Activated CD4-positive, alpha-beta T cell treated with anti-CD3 and anti-CD28 coated beads, Interleukin-2, Interleukin-4, amounts not matched to agents 100 ng/mL and 50 ng/mL, durations not matched to agents 16 hours and 8 hours (primary cell): ENCODE measurements around the gene ZIC1.

Source experiments
- DNase-seq: peaks from one replicate; pipeline ENCODE4 v3.0.0-alpha.2; 2020; ENCODE audit warnings: low spot score

The ZIC1 gene

DNA sequence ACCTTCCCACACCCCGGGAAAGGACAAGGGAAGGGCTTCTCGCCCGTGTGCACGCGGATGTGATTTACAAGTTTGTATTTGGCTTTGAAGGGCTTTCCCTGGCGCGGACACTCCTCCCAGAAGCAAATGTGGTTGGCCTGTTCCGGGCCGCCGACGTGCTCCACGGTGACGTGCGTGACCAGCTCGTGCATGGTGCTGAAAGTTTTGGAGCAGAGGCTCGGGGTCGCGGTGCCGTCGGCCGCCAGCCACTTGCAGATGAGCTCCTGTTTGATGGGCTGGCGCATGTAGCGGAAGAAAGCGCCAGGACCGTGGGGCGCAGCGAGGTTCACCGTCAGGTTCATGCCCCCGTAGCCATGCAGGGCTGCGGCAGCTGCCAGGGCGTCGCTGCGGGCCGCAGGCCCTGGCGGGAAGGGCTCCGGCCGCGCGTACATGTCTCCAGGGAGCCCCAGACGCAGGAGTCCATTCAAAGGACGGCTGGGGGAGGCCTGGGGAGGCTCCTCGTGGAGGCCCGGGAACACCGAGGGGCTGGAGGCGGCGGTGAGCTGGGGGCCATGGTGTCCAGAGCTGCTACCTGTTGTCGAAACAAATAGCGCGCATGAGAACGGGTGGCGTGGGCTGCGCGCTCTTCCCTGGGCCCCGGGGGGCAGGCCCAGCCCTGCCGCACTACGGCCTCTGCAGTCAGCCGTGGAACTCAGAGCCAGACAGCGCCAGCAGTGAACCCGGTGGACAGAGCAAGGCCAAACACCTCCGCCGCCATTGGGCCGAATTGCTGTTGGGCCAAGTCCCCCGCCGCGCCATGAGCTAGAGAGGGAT is 13.1 kb upstream of the ZIC1 start:
- no peak for DNase-seq

DNA sequence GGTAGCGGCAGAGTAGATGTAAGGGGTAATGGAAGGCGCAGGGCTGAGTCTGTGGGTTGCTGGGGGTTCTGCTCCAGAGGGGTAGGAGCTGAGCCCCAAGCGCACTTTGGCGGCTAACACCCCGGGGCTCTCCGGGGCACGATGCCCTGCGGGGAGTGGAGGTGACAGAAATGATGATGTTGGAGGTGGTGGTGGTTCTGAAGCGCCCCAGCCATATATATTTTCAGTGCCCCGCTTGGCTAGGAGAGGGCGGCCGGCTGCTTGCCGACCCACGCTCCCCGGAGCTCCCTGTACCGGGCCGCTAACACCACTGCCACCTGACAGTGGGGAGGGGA is 12.5 kb upstream of the ZIC1 start:
- no peak for DNase-seq

- no peak for DNase-seq
These were observed 11.8 kb upstream of the ZIC1 start for GRCh38 chr3:147397155-147397874.

DNA sequence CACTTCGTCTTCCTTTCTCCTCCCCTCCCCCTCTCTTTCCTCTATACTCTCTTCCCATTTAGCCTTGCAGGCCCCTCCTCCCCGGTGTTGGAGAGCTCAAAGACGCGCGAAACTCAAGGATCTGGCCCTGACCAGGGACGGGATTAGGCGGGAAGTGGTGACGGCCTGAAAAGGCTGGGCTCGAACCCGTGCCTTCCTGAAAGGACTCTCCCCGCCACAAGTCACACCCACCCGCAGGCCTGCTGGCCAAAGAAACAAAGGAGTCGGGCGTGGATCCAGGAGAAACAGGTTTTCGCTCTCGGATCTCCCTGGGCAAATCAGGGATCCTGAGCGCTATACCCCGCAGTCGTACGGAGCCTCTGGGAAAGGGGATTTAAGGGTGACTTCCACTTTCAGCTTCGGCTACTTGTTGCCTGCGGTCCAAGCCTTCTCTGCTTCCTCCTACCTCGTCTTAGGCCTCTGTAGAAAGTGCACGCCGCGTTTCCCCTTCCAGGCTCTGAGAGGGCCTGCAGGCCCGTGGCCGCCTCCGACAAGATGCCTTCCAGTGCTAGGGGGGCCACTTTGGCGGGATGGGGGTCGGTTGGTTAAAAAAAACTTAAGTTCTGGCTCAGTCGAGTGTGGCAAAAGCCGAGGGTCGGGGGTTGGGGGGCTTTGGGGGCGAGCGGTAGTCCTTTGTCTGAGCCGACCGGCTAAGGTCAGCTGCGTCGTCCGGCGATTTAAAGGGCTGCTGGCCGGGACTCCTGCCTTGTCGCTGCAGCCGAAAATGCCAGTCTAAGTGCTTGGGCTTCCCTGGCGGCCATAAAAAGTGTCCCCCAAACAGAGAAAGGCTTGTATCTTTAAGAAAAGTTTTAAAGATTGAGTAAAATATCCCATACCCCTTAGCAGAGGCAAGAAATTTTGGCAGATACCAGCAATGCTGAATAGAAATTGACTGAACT is 11.0 kb upstream of the ZIC1 start:
- DNase-seq: no peak

- no peak for DNase-seq
These were observed 10.2 kb upstream of the ZIC1 start for GRCh38 chr3:147398813-147399534.

DNA sequence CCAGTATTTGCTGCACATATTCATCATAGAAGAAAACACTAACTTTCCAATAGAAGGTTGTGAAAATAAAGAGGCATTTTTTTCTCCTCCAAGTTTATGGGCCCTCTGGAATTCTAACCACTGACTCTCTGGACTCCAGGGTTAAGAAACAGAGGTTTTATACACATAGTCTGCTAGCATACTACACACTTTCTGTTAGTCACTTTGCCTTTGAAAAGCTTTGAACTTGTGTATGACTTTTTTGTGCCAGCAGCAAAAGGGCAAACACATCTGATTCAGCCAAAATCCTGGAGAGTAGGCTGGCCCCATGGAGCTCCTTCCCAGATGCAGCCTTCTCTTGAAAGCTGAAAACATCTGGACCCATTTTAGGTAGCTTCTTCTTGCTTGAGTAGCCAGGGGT is 9.1 kb upstream of the ZIC1 start:
- no peak for DNase-seq

GRCh38 chr3:147400999-147401398 is 8.2 kb upstream of the ZIC1 start:
- DNase-seq: no peak

- no peak for DNase-seq
These were observed 7.7 kb upstream of the ZIC1 start for GRCh38 chr3:147401421-147401820.

- no peak for DNase-seq
These were observed 7.0 kb upstream of the ZIC1 start for GRCh38 chr3:147402159-147402558.

DNA sequence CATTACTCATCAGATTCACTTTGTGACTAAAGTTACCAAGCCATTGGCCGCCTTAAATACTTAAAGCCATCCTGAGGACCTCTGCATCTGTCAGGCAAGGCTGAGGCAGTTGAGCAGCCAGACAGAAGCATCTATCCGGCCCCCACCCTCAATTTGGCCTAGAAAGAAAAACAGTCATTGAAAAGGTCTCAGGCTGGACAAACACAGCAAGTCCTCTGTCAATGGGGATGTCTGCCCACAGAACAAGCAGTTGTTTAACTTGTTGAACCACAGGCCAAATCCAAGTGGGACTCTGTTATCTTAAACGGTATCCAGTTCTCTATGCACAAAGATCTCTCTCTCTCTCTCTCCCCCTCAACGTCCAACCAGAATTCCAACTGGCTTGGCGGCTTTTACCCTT is 5.7 kb upstream of the ZIC1 start:
- DNase-seq: no peak

DNA sequence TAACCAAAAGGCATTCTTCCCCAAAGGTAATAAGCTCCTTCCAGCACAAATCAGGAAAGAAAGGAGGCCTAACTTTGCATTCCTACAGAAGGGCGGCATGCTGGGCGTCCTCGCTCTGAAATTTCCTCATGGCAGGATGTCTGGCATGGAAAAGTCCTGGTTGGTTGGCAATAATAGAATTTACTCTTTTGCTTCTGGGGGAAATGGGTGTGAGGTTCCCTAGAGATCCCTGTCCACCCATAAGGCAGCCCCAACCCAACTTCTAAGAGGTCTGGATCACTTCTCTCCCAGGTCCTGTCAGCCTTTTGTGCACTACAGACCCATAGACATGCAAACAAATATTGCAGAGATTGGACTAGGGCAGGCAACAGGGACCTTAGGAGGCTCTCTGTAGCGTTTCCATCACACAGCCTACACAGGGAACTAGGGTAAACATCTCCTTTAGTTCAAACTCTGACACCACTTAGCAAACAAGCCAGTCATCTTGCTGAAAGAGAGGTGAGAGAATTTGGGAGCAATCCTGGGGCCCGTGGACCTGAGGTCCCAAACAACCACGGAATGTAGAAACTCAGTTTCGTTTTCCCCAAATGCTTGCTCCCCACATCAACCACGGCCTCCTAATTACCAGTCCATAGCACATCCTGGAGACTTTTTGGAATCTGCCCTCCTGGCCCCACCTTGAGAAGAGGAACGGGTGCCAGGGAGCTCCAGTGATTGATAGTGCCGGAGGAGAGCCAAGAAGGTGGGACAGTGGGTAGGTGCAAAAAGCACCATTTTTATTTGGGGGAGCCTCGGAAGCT is 5.0 kb upstream of the ZIC1 start:
- DNase-seq: no peak

- DNase-seq: no peak
These were observed 4.3 kb upstream of the ZIC1 start for GRCh38 chr3:147404800-147405230.

GRCh38 chr3:147405231-147406027 is 3.7 kb upstream of the ZIC1 start:
- DNase-seq: no peak

DNA sequence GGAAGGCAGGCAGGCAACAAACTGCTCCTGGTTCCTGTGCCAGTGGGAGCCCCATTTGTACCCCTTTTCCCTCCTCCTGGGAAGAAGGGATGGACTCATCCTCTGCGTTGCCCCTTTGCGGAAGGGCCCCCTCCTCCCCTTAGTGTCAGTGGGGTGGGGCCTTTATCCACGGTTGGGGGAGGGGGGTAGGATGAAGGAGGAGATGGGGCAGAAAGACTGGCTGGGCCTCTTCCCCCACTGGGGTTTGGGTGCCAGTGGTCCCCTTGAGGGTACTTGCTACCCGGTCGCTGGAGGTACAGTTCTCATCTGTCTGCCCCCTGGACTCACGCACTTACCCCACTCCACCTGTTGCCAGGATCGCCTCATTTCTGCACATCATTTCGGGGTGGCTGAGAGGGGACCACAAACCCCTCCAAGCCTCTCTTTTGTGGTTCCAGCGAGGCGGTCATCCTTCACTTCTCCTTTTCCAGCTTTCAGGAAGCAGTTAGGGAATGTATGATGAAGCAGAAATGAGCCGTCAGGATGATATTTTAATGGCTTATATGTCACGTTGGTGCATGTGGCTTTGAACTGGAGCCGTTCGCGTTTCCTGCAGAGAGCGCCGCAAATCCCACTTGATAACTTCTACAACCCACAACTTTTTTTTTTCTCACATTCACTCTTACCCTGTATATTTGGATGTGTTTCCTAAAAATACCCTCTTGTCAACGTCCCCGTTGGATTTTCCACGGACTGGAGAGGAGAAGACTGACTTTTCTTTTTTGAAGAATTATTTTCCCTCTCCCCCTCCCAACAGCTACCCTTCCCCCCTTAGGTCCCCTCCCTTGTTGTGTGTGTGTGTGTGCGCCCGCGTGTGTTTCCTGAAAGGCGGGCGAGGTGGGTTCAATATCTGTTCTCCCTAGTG is 2.9 kb upstream of the ZIC1 start, which contains the start of gene ZIC4:
TSS of gene ZIC4 (minus strand) at position 516 of the 904 bp plus-strand sequence. CDS start 3,746 bp downstream, outside the sequence.
- no peak for DNase-seq

DNA sequence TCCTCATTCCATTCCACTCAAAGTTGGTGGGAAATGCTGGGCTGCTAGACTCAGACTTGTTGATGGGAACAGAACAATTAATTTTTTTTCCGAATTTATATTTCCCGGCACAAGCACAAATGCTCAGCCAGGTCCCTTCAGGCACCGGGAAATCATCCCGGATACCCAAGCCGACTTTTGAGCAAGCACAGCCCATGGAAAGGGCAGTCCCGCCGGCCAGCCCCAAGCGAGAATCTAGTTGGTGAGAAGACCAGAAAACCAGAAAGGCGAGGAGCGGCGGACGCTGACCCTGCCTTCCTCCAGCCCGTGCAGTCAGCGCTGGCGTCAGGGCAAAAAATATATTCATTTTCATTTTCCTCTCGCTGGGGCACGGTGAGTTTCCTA is 2.1 kb upstream of the ZIC1 start:
- DNase-seq: no peak

DNA sequence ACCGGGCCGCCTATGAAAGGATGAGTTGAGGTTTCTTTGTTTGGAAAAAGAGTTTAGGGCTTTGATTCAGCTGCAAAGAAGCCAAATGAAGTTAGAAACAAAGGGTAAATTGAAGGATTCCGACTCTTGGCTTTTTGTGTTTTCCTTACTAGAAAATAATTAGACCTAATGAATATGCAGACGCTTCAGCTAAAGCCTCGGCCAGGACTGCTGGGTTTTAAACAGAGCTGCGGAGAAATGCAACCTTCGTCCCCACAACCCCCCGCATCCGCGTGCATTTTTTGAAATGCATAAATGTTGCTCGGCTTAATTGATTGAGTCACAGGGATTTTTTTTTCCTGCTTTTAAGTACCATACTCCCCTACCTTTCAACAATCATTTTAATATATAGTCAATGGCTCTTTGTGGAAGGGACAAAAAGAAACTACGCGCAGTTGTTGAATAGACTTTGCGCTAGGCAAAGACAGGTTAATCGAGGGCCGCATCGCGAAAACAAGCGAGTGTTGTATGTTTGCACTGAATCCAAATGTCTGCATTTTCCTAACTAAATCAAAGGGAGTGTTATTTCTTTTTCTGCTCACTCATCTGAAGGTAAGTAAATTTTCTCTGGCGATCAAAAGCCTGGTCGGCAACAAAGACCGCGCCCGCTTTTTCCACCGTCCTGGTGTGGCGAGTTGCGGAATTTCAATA is 1.5 kb upstream of the ZIC1 start:
- DNase-seq: no peak

- no peak for DNase-seq
These were observed 721 bp upstream of the ZIC1 start for GRCh38 chr3:147408188-147409100.
